ENCODE results near the gene HSPA1B.

DNA sequence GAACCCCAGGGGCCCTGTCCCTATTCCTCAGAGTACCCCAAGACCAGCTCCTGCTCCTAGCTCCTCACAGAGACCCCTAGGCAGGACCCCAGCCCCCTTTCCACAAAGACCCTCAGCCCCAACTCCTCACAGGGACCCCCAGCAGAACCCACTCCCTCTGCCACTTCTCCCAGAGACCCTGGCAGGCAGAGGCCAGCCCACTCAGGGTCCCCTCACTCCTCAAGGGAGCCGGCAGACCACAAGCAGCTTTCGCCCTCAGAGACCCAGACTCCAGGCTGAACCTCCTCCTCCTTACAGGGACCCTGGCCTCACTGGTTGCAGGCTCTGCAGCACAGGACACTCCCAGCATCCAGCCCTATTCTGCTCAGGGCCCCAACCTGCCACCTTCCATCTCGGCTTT lies 50.7 kb downstream of the HSPA1B start:
- no peak for TF ChIP-seq POLR2A (IDR thresholded peaks at IDR 0.05)
- no peak for TF ChIP-seq POLR2AphosphoS5 (IDR thresholded peaks at IDR 0.05)
